HEK293 (cell line): ENCODE results near the gene HDAC8.

Experiments
- KLF1 ChIP-seq: fragments of 450-650 bp; formaldehyde crosslinking; IDR thresholded peaks from 2 replicates; pipeline ENCODE4 v1.5.1; 2016; ENCODE audit warnings: missing biosample characterization, missing genetic modification characterization
- KLF16 ChIP-seq: fragments of 450-650 bp; formaldehyde crosslinking; IDR thresholded peaks from 2 replicates; pipeline ENCODE4 v1.5.1; 2017; ENCODE audit warnings: missing biosample characterization, missing genetic modification characterization
- SETDB1 ChIP-seq: IDR thresholded peaks from one replicate; pipeline ENCODE4 v1.6.1; 2017; ENCODE audit warnings: mild to moderate bottlenecking, low read length, moderate library complexity, mixed read lengths; ENCODE audit not compliant: insufficient read length
- ZBTB8A ChIP-seq: fragments of 450-650 bp; formaldehyde crosslinking; IDR thresholded peaks from 2 replicates; pipeline ENCODE4 v1.5.1; 2016; ENCODE audit warnings: missing biosample characterization, missing genetic modification characterization
- ZFHX2 ChIP-seq: fragments of 450-650 bp; formaldehyde crosslinking; conservative IDR thresholded peaks from 2 replicates; pipeline ENCODE4 v1.5.1; 2016; ENCODE audit warnings: missing biosample characterization, missing genetic modification characterization
- ZNF266 ChIP-seq: fragments of 450-650 bp; formaldehyde crosslinking; IDR thresholded peaks from 2 replicates; pipeline ENCODE4 v1.5.1; 2016; ENCODE audit warnings: missing biosample characterization, missing genetic modification characterization, low read depth
- ZNF335 ChIP-seq: fragments of 450-650 bp; formaldehyde crosslinking; conservative IDR thresholded peaks from 2 replicates; pipeline ENCODE4 v1.5.1; 2016; ENCODE audit warnings: missing biosample characterization, missing genetic modification characterization
- ZNF404 ChIP-seq: fragments of 450-650 bp; formaldehyde crosslinking; IDR thresholded peaks from 2 replicates; pipeline ENCODE4 v1.5.1; 2017; ENCODE audit warnings: missing biosample characterization, missing genetic modification characterization
- ZNF707 ChIP-seq: fragments of 450-650 bp; formaldehyde crosslinking; IDR thresholded peaks from 2 replicates; pipeline ENCODE4 v1.5.1; 2016; ENCODE audit warnings: missing biosample characterization, missing genetic modification characterization
- ZSCAN23 ChIP-seq: fragments of 450-650 bp; formaldehyde crosslinking; IDR thresholded peaks from 2 replicates; pipeline ENCODE4 v1.5.1; 2016; ENCODE audit warnings: missing biosample characterization, missing genetic modification characterization
- TF ChIP-seq, protein P1 (sequence below): fragments of 450-650 bp; formaldehyde crosslinking; IDR thresholded peaks from 2 replicates; pipeline ENCODE4 v1.5.1; 2016; ENCODE audit warnings: missing biosample characterization, missing genetic modification characterization, borderline replicate concordance
- TF ChIP-seq, protein P2 (sequence below): fragments of 450-650 bp; formaldehyde crosslinking; IDR thresholded peaks from 2 replicates; pipeline ENCODE4 v1.5.1; 2016; ENCODE audit warnings: missing biosample characterization, missing genetic modification characterization

DNA sequence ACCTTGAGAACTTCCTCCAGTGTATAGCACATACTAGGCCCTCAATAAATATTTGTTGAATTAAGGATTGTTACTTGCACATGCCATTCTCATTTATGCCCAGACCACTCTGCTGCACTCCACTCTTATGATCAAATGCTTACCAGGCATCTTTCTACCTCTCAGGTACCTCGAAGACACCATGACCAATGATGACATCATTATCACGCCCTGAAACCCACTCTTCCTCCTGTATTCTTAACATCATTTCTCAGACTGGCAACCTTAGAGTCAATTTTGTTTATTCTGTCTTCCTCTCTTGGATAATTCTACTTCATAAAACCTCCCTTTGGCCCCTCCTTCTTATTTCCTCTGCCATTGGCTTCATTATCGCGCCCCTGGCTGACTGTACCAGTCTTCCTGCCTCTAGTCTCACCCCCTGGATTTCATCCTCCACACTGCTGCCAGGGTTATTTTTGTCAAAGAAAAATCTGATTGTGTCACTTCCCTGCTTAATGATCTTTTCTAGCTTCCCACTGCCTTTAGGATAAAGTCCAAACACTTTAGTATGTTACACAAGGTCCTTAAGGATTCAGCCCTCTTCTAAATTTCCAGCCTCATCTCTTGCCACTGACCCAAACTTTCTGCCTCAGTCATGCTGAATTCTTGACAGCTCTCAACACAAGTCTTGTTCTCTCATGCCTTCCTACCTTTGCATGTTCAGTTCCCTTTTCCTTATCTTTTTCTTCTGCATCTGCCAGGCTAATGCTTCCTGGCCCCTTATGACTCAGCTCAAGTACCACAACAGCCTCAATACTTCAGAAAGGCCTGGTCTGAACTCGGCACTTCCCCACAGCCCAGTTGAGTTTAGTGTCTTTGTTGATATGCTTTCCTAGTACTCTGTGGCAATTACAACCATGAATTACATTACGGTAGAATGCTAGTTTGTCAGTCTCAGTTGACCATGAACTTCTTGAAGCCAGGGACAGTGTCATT, 45.8 kb downstream of the HDAC8 start:
- TF ChIP-seq ZFHX2: no peak
- no peak for TF ChIP-seq KLF16 (tag by site-specific recombination)
- TF ChIP-seq, protein P1, sequence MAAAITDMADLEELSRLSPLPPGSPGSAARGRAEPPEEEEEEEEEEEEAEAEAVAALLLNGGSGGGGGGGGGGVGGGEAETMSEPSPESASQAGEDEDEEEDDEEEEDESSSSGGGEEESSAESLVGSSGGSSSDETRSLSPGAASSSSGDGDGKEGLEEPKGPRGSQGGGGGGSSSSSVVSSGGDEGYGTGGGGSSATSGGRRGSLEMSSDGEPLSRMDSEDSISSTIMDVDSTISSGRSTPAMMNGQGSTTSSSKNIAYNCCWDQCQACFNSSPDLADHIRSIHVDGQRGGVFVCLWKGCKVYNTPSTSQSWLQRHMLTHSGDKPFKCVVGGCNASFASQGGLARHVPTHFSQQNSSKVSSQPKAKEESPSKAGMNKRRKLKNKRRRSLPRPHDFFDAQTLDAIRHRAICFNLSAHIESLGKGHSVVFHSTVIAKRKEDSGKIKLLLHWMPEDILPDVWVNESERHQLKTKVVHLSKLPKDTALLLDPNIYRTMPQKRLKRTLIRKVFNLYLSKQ (tag by site-specific recombination): no peak
- no peak for TF ChIP-seq ZNF266
- TF ChIP-seq ZBTB8A (tag by site-specific recombination): no peak
- no peak for TF ChIP-seq KLF1
- no peak for TF ChIP-seq ZNF335 (tag by site-specific recombination)
- TF ChIP-seq ZNF707 (tag by site-specific recombination): no peak
- TF ChIP-seq, protein P2, sequence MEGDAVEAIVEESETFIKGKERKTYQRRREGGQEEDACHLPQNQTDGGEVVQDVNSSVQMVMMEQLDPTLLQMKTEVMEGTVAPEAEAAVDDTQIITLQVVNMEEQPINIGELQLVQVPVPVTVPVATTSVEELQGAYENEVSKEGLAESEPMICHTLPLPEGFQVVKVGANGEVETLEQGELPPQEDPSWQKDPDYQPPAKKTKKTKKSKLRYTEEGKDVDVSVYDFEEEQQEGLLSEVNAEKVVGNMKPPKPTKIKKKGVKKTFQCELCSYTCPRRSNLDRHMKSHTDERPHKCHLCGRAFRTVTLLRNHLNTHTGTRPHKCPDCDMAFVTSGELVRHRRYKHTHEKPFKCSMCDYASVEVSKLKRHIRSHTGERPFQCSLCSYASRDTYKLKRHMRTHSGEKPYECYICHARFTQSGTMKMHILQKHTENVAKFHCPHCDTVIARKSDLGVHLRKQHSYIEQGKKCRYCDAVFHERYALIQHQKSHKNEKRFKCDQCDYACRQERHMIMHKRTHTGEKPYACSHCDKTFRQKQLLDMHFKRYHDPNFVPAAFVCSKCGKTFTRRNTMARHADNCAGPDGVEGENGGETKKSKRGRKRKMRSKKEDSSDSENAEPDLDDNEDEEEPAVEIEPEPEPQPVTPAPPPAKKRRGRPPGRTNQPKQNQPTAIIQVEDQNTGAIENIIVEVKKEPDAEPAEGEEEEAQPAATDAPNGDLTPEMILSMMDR (tag by site-specific recombination): no peak
- TF ChIP-seq ZSCAN23 (tag by site-specific recombination): no peak
- no peak for TF ChIP-seq SETDB1
- no peak for TF ChIP-seq ZNF404 (tag by site-specific recombination)
